Neural crest cell (in vitro differentiated cells): ENCODE measurements around the gene CERS6. TPM values are rescaled to one million over a fixed set of nuclear protein-coding genes. Genes with fewer than 3 reads are reported as not detected.

ENCODE experiments used
- DNase-seq: peaks from one replicate; pipeline ENCODE4 v3.0.0; 2021; ENCODE audit warnings: low read depth, mixed read lengths, low spot score
- H3K27ac Mint-ChIP-seq: one replicate; pipeline ENCODE4 v1.8.0; 2021; ENCODE audit warnings: mild to moderate bottlenecking, mixed read lengths; ENCODE audit not compliant: unreplicated experiment
- H3K27me3 Mint-ChIP-seq: 2 replicates; pipeline ENCODE4 v1.8.0; 2021; ENCODE audit warnings: low read depth, mild to moderate bottlenecking, mixed read lengths
- H3K36me3 Mint-ChIP-seq: 2 replicates; pipeline ENCODE4 v1.8.0; 2021; ENCODE audit warnings: low read depth, mild to moderate bottlenecking, mixed read lengths
- H3K4me1 Mint-ChIP-seq: 2 replicates; pipeline ENCODE4 v1.8.0; 2021; ENCODE audit warnings: mixed read lengths
- H3K4me3 Mint-ChIP-seq: one replicate; pipeline ENCODE4 v1.8.0; 2021; ENCODE audit warnings: mild to moderate bottlenecking, mixed read lengths
- H3K9me3 Mint-ChIP-seq: 2 replicates; pipeline ENCODE4 v1.8.0; 2021; ENCODE audit warnings: mixed read lengths
- CTCF ChIP-seq: fragments of 200-600 bp; sonication (generic); conservative IDR thresholded peaks from 2 replicates; pipeline ENCODE4 v1.5.0; 2021; ENCODE audit warnings: antibody characterized with exemption, mild to moderate bottlenecking
- total RNA-seq: library from RNA; stranded (reverse); gene quantifications from 2 replicates; pipeline ENCODE4 v1.2.1, GENCODE V29; 2021

CERS6 gene
- total RNA-seq, 1 donor from 2014 or later, result 27.4 TPM

- Mint-ChIP-seq H3K4me1 (peaks cover 7% of the 10 kb centered on the region), H3K9me3 (peaks cover 2% of the 10 kb centered on the region), H3K36me3 (peaks cover 3% of the 10 kb centered on the region), H3K27ac (no peak overlapping the region), H3K4me3 (no peak overlapping the region), H3K27me3 (no peaks in the 10 kb centered on the region)
- TF ChIP-seq CTCF, result no peak
- no peak for DNase-seq
These were observed 222.2 kb downstream of the CERS6 start for GRCh38 chr2:168678153-168678853.

DNA sequence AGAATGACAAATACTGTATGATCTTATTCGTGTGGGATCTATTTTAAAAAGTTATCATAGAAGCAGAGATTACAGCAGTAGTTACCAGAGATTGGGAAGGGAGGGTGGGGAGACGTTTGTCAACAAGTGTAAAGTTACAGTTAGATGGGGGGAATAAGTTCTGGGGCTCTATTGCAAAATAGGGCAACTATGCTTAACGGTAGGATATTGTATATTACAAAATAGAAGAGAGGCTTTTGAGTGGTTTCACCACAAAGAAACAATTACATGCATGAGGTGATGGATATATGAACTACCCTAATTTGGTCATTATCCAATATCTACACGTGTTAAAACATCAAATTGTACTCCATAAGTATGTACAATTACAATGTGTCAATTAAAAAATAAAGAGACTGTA is 223.0 kb downstream of the CERS6 start:
- no peak overlapping the region for H3K27ac Mint-ChIP-seq
- DNase-seq, result no peak
- H3K27me3 Mint-ChIP-seq, result no peaks in the 10 kb centered on the region
- H3K9me3 Mint-ChIP-seq, result peaks cover 2% of the 10 kb centered on the region
- H3K4me1 Mint-ChIP-seq, result peaks cover 7% of the 10 kb centered on the region
- peaks cover 3% of the 10 kb centered on the region for H3K36me3 Mint-ChIP-seq
- TF ChIP-seq CTCF, result no peak
- H3K4me3 Mint-ChIP-seq, result no peak overlapping the region

DNA sequence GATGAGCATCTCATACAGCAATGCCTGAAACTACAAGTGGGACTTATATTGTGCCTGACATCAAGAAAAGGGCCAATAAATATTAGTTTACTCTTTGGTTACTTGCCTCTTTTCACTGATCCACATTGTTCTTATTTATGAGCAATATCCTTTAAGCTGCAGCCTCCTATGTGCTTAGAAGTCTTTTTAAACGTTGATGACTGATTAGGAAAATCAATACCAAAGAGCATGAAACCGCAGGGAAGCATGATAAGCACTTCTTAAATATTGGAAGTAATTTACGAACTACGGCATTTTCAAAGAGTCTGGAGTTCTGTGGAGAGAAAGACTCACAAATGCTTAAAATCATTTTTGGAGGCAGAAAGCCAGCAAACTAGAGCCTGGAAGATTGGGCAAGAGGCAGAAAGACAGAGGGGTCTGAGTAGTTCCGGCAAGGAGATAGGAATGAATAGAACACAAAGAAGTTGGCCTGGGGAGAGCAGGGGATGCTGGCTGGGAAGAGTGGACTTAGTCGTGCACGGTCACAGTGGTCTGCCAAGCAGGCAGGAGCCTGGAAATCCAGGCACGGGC is 223.8 kb downstream of the CERS6 start:
- Mint-ChIP-seq H3K4me3 (no peak overlapping the region), H3K9me3 (peaks cover 2% of the 10 kb centered on the region), H3K4me1 (peaks cover 7% of the 10 kb centered on the region), H3K27ac (no peak overlapping the region), H3K27me3 (no peaks in the 10 kb centered on the region), H3K36me3 (peaks cover 3% of the 10 kb centered on the region)
- no peak for TF ChIP-seq CTCF
- DNase-seq, result no peak

DNA sequence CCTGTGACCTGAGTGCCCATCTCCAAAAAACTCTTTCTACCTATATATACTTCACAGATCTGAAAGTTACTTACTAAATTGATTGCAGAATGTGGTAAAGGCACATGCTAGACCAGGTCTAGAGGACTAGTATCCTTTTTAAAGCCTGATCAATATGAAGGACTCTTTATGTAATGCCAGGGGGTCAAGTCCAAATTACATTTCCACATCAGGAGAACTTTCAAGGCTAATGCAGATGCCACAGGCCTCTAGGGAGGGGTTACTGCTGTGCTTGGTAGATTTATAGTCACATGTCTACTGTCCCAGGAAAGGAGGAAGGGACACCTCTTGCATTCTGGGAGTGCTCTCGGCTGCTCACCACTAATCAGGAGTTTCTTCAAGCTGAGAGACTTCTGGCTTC is 227.9 kb downstream of the CERS6 start:
- H3K4me1 Mint-ChIP-seq, result peaks cover 14% of the 10 kb centered on the region
- H3K4me3 Mint-ChIP-seq, result no peak overlapping the region
- no peak for TF ChIP-seq CTCF
- no peaks in the 10 kb centered on the region for H3K9me3 Mint-ChIP-seq
- H3K36me3 Mint-ChIP-seq, result no peaks in the 10 kb centered on the region
- H3K27ac Mint-ChIP-seq, result no peak overlapping the region
- no peak for DNase-seq
- no peaks in the 10 kb centered on the region for H3K27me3 Mint-ChIP-seq

GRCh38 chr2:168684921-168685599 is 229.0 kb downstream of the CERS6 start:
- no peaks in the 10 kb centered on the region for H3K27me3 Mint-ChIP-seq
- H3K9me3 Mint-ChIP-seq, result no peaks in the 10 kb centered on the region
- H3K4me3 Mint-ChIP-seq, result no peak overlapping the region
- no peak for TF ChIP-seq CTCF
- H3K4me1 Mint-ChIP-seq, result peaks cover 8% of the 10 kb centered on the region
- H3K27ac Mint-ChIP-seq, result no peak overlapping the region
- no peaks in the 10 kb centered on the region for H3K36me3 Mint-ChIP-seq
- no peak for DNase-seq
